GM21360 (cell line): ENCODE data around the gene MLLT10.

Source experiments
- ATAC-seq: cut with Tn5 transposase; IDR thresholded peaks from one replicate; pipeline ENCODE4 v1.9.1; 2021; ENCODE audit warnings: mild to moderate bottlenecking, moderate library complexity; ENCODE audit not compliant: unreplicated experiment

Gene MLLT10

GRCh38 chr10:21759232-21759631 is 225.2 kb downstream of the MLLT10 start:
- no peak for ATAC-seq

- ATAC-seq = no peak
Measured at GRCh38 chr10:21760332-21760731, 226.3 kb downstream of the MLLT10 start.

GRCh38 chr10:21764466-21765189 is 230.6 kb downstream of the MLLT10 start:
- ATAC-seq = no peak

- ATAC-seq = no peak
Measured at GRCh38 chr10:21769041-21769440, 235.0 kb downstream of the MLLT10 start.

DNA sequence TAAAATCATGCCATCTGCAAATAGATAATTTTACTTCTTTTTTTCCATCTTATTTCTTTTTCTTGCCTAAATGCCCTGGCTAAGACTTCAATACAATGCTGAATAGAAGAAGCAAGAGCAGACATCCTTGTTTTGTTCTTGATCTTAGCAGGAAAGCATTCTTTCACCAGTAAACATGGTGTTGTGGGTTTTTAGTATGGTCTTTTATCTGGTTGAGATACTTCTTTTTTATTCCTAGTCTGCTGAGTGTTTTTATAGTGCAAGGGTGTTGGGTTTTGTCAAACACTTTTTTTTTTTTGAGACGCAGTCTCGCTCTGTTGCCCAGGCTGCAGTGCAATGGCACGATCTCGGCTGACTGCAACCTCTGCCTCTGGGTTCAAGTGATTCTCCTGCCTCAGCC is 237.2 kb downstream of the MLLT10 start:
- ATAC-seq = no peak

DNA sequence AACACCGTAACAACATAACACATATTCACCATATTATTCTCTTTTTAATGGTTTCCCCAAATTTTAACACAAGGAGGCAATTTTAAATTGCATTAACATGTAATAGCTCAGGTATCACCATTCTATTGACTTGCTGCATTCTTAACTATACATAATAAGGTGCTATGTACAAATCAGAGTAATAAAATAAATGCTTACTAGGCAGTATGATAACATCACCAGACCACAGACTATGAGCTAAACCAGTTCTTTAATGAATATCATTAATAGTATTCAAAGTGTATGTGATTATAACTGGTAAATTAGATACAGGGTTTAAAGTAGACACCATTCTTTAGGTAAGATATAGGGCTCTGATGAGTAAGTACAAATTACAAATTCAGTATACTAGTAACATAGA is 242.9 kb downstream of the MLLT10 start:
- no peak for ATAC-seq

DNA sequence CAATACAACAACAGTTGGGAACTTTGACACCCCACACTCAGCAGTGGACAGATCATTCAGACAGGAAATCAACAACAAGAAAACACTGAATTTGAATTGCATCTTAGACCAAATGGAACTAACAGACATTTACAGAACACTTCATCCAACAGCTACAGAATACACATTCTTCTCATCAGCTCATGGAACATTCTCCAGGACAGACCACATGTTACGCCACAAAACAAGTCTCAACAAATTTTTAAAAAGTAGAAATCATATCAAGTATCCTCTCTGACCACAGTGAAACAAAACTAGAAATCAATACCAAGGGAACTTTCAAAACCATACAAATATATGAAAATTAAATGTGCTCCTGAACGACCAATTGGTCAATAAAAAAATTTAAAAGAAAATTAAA is 257.2 kb downstream of the MLLT10 start:
- no peak for ATAC-seq
